ENCODE measurements around the gene TEDC2.
"Not testable (repeated sequence)": the region's sequence is repeated elsewhere in the genome, so short reads cannot be mapped to it uniquely, and the experiment has no call there.

TEDC2 gene

DNA sequence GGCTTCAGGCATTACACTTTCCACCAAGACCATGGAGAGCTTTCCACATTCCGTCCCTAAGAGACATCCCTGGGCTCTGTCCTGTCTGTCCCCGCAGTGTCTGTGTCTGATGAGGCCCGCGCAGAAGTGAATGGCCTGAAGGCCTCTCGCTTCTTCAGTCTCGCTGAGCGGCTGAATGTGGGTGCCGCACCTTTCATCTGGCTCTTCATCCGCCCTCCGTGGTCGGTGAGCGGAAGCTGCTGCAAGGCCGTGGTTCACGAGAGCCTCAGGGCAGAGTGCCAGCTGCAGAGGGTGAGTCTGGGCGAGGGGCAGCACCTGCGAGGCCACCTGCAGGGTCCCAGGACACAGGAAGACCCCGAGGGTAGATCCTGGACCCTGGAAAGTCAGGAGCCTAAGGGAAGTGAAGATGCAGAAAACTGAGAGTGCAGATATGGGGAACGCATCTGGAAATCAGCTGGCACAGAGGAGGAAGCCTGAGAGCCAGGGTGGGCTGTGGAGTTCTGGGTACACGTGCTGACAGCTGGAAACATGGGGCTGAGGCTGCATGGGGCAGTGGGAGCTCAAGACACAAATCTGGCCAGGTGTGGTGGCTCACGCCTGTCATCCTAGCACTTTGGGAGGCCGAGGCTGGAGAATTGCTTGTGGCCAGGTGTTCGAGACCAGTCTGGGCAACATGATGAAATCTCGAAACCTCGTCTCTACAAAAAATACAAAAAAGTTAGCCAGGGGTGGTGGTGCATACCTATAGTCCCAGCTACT, 22.7 kb upstream of the TEDC2 start:
- DNase-seq (ENCODE audit: low read depth in 2 of 2), result no peak

- no peak for DNase-seq (ENCODE audit: low read depth in 2 of 2)
Measured at GRCh38 chr16:2438121-2438520, 21.8 kb upstream of the TEDC2 start.

DNA sequence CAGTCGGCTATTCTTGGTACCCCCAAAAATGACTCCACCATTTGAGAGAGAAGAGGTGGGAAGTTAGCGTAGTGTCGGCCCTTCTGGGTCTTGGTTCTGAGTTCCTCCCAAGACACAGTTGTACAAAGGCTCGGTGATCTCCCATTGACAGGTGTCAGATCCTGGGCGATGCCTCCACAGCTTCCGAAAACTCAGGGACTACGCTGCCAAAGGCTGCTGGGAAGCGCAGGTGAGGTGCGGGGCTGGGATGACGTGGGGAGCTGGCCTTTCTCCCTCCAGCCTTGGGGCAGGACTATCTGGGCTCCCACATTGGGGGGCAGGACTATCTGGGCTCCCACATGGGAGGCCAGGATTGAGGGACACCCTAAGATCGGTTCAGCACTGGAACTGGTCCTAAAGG, 20.3 kb upstream of the TEDC2 start:
- no peak for DNase-seq (ENCODE audit: low read depth in 2 of 2)

- not testable (repeated sequence) for DNase-seq (ENCODE audit: low read depth in 2 of 2)
Measured at GRCh38 chr16:2441143-2441804, 18.6 kb upstream of the TEDC2 start.

DNA sequence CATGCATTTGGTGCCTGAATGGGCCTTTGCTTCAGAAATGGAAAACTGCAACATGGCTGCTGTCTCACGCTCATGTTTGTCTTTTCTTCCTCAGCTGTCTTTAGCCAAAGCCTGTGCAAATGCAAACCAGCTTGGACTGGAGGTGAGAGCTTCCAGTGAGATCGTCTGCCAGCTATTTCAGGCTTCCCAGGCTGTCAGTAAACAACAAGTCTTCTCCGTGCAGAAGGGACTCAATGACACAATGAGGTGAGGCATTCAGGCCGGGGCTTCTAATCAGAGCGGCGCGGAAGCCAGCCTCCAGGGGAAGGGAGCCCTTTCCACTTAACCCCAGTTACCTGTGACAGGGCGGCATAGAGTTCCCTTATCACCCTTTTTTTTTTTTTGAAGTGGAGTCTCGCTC, 16.4 kb upstream of the TEDC2 start:
- DNase-seq (ENCODE audit: low read depth in 2 of 2), result no peak

- DNase-seq (ENCODE audit: low read depth in 2 of 2), result no peak
Measured at GRCh38 chr16:2447920-2448583, 11.9 kb upstream of the TEDC2 start.

GRCh38 chr16:2449118-2449517, 10.8 kb upstream of the TEDC2 start:
- no peak for DNase-seq (ENCODE audit: low read depth in 2 of 2)

GRCh38 chr16:2450535-2450934, 9.4 kb upstream of the TEDC2 start:
- no peak for DNase-seq (ENCODE audit: low read depth in 2 of 2)

- no peak for DNase-seq (ENCODE audit: low read depth in 2 of 2)
Measured at GRCh38 chr16:2450975-2451381, 8.9 kb upstream of the TEDC2 start.

DNA sequence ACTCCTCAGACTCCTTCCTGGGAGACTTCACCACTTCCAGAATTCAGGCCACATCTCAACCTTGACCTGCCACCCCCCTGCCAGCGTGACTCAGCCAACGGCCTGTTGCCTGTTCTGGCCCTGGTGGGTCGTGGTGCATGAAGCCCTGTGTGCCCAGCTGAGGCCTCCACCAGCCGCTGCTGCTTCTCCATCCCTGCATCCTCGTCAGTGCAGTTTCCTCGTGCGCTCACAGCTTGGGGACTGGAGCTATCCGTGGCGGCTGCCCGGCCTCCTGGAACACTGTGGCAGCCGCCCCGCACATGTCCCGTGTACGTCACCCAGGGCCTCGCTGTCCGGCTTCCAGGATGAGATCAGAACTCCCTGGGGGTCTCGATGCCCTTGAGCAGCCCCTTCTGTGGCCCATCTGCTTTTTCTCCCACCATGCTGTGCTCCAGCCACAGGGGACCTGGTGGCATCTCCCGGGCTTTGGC, 8.0 kb upstream of the TEDC2 start:
- DNase-seq (ENCODE audit: low read depth in 2 of 2), result no peak

DNA sequence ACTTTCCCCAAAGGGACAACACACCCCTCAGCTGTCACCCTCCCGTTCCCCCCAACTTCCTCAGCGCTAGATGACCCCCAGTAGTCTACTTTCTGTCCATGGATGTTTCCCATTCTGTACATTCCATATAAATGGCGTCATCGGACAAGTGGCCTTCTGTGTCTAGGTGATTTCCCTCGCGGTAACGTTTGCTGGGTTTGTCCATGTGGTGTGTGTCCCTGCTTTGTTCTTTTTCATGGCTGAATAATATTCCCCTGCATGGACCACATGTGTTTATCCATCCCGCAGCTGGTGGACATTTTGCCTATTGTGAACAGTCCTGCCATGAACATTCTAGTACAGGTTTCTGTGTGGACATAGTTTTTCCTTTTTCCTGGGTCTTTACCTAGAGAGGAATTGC, 7.3 kb upstream of the TEDC2 start:
- no peak for DNase-seq (ENCODE audit: low read depth in 2 of 2)

- no peak for DNase-seq (ENCODE audit: low read depth in 2 of 2)
Measured at GRCh38 chr16:2455081-2455845, 4.6 kb upstream of the TEDC2 start.

DNA sequence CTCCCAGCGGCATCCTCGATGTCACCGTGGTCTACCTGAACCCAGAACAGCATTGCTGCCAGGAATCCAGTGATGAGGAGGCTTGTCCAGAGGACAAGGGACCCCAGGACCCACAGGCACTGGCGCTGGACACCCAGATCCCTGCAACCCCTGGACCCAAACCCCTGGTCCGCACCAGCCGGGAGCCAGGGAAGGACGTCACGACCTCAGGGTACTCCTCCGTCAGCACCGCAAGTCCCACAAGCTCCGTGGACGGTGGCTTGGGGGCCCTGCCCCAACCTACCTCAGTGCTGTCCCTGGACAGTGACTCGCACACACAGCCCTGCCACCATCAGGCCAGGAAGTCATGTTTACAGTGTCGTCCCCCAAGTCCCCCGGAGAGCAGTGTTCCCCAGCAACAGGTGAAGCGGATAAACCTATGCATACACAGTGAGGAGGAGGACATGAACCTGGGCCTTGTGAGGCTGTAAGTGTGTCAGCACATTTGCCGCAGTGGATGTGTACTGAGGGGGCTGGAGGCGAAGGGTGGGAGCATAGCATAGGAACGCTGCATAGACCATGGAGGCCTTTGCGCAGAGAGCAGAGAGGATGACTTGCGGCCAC, 3.3 kb upstream of the TEDC2 start:
- no peak for DNase-seq (ENCODE audit: low read depth in 2 of 2)

- DNase-seq (ENCODE audit: low read depth in 2 of 2), result no peak
Measured at GRCh38 chr16:2457267-2457666, 2.6 kb upstream of the TEDC2 start.

DNA sequence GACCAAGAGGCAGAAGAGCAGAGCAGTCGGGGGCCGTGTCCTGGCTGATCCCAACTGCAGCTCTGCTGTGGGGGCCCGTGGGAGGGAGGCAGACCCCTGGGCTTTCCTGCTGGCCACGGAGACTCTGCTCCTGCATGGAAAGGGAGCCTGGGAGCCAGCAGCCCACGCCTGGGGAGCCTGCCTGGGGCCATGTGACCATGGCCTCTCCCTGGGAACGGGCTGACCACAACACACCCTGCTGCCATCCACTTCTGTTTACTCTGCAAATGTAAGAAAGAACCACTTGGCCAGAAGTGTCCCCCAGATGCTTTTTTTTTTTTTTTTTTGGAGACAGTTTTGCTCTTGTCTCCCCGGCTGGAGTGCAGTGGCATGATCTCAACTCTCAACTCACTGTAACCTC, 2.0 kb upstream of the TEDC2 start:
- no peak for DNase-seq (ENCODE audit: low read depth in 2 of 2)

DNA sequence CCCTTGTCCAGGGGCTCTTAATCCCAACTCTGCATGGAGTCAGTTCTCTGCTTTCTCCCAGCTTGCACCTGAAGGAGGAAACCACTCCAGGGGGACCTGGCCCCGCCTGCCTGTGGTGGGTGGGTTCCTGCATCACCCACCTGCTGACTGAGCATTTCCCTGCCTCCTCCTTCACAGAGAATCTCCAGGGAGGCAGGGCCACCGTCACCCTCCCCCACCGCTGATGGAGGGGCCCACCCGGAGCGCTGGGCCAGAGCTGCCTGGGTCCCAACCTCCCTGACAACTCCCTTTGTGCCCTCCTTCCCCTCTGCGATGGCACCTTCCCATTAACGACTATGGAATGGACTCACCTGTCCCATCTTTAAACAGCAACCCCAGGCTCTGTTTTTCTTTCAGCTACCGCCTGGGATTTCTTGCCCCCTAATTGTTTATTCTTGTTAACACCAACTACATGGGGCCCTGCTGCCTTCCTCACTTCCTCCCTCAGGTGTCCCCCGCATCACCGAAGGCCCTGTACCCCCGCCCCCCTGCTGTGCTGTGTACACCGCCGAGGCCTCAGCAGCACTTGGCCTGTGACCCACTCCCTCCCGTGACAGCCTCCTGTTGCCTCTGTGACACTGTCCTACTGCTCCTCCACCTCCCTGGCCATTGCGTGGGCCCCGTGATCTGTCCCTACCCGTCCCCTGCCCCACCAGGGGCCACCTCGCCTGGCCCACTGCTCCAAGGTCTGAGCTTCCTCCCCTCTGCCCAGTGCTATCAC, 842 bp upstream of the TEDC2 start:
- no peak for DNase-seq (ENCODE audit: low read depth in 2 of 2)

GRCh38 chr16:2460391-2460713, 443 bp downstream of the TEDC2 start:
- no peak for DNase-seq (ENCODE audit: low read depth in 2 of 2)

GRCh38 chr16:2460916-2461315, 1.0 kb downstream of the TEDC2 start:
- no peak for DNase-seq (ENCODE audit: low read depth in 2 of 2)

DNA sequence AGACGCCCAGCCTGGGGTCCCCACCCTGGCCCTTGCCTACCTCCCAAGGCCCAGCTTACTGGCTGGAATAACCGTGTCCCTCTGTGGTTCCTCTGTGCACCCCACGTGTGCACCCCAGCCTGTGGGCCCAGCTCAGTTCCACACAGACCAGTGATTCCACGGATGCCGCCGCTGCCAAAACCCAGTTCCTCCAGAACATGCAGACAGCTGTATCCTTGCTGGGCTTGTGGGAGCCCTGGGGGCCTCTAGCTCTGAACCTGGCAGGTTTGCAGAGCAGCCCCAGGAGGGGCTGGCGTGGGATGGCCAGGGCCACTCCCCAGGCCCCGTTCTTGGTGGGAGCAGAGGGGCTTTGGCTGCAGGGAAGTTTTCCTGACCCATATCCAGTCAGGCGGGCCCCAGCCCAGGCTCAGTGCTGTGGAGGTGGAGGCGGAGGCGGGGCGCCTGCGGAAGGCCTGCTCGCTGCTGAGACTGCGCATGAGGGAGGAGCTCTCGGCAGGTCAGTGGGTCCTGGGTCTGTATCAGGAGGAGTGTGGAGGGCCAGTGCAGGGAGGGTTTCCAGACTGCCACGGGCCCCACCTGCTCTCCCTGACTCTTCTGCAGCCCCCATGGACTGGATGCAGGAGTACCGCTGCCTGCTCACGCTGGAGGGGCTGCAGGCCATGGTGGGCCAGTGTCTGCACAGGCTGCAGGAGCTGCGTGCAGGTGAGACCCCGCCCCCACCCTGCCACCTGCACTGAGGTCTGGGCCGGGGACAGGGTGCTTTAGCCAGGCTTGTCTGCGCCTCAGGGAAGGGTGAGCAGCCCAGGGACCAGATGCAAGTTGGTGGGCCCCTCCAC, 2.3 kb downstream of the TEDC2 start:
- DNase-seq (ENCODE audit: low read depth in 2 of 2), result no peak

DNA sequence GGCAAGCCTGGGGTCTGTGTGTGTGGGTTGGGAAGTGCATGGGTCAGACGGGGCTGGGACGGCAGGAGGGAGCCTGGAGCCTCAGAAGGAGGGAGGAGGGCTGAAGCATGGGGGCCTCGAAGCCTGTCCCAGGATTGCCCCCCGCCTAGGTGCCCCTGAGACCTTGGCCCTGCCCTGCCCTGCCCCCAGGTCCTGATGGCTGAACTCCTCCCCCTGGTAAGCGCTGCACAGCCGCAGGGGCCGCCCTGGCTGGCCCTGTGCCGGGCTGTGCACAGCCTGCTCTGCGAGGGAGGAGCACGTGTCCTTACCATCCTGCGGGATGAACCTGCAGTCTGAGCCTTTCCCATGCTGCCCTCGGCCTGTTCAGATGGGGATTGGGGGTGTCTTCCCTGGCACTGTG, 4.4 kb downstream of the TEDC2 start:
- DNase-seq (ENCODE audit: low read depth in 2 of 2), result no peak
